GM18498 (cell line): Measurements from ENCODE around the gene FUZ.
"Not testable (repeated sequence)": the region's sequence is repeated elsewhere in the genome, so short reads cannot be mapped to it uniquely, and the experiment has no call there.

Experiments used
- ATAC-seq: cut with Tn5 transposase; IDR thresholded peaks from one replicate; pipeline ENCODE4 v1.9.1; 2021; ENCODE audit warnings: mild to moderate bottlenecking, moderate library complexity; ENCODE audit not compliant: unreplicated experiment

FUZ gene

DNA sequence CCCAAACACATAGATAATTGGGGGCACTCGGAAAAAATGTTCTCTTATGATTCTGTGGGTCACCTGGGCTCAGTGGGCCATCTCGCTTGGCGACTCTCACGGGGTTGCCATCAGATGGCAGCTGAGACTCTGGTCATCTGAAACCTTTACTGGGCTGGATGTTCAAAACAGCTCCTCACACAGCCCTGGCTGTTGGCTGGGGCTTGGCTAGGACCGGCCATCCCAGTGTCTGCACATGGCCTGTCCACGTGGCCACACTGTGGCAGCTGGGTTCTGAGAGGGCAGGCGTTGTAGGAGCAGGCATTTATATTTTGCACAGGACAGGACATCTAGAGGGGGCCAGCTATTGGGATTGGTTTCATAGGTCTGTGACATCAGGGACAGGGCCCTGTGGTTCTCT is 20.5 kb upstream of the FUZ start:
- ATAC-seq, result no peak

DNA sequence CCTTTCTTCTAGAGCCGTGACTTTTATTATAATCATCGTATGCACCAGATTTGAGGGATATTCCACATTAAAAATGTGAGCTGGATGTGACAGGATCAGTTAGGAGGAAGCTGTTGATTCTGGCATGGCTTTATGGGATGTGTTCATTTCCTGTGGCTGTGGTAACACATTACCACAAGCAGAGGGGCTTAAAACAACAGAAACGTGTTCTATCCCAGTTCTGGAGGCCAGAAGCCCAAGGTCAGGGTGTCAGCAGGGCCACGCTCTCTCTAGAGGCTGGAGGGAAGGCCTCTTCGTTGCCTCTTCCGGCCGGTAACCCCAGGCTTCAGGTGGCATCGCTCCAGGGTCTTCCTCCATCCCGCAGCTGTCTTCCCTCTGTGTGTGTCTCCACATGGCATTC is 19.5 kb upstream of the FUZ start:
- no peak for ATAC-seq

DNA sequence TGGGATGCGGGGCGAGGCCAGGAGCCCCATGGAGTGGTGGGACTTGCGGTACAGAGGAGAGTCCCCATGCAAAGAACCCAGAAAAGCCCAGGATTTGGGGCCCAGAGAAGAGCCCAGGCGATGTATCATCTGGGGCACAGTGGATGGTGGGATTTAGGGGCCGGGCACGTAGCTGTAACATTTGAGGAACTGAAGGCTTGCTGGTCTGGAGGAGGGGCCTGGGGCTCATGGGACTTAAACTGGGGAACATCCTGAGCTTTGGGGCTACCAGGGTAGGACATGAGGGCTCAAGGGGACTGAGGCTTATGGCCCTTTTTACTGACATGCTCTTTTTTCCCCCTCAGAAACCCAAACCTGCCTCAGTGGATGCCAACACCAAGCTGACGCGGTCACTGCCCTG is 18.5 kb upstream of the FUZ start:
- no peak for ATAC-seq

DNA sequence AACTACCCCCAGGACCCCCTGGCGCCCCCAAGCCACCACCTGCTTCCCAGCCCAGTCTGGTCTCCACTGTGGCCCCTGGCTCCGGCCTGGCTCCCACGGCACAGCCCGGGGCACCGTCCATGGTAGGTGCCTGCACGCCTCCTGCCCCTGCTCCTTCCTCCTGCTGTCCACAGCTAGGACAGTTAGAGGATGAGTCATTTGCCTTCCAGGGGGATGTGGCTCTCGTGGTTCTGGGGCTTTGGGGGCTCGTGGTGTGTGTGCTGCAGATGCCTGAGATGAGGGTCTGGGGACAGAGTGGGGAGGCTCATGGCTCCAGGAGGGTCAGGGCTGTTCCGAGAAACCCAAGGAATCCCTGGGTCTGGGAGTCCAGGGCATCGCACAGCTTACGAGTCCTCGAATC is 17.7 kb upstream of the FUZ start:
- ATAC-seq, result no peak

GRCh38 chr19:49829721-49830120 is 16.6 kb upstream of the FUZ start:
- ATAC-seq, result no peak

DNA sequence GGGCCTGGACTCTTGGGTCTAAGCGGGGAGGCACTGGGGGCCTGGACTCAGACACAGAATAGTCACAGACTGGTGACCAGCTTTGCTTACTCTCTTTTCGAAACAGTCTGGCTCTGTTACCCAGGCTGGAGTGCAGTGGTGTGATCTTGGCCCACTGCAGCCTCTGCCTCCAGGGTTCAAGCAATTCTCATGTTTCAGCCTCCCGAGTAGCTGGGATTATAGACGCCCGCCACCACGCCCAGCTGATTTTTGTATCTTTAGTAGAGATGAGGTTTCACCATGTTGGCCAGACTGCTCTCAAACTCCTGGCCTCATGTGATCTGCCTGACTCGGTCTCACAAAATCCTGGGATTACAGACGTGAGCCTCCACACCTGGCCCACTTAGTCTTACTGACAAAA is 16.1 kb upstream of the FUZ start:
- no peak for ATAC-seq

DNA sequence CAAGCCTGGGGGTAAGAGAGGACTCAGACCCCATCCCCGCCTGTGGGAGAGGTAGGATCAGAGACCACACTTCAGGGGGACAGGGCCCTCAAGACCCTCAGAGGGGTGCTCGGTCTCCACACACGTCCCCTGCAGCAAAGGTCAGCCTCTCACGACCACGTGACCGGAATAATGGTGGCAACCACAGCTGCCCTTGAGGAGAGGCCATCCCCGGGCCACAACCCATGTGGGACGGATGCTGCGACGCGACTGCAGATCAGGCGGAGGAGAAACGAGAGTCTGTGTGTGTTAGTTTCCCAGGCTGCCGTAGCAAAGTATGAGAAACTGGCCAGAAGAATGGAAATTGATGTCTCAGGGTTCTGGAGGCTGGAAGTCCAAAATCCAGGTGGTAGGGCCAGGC is 13.9 kb upstream of the FUZ start:
- ATAC-seq, result no peak

DNA sequence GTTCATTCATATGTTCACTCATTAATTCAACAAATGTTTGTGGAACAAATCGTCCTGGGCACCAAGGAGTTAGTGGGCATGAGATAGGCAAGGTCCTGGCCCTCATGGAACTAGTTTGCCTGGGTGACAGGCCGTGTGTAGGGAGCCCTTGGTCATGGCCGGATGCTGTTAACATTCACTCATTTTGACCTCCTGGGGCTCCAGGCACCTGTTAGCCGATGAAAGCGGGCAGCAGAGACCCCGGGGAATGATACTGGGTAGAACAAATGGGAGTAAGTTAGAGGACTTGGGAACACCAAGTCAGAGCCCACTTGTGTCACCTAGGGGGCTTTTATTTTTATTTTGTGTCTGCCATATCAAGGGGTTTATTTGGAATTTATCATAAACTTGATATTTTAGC is 11.6 kb upstream of the FUZ start:
- no peak for ATAC-seq

DNA sequence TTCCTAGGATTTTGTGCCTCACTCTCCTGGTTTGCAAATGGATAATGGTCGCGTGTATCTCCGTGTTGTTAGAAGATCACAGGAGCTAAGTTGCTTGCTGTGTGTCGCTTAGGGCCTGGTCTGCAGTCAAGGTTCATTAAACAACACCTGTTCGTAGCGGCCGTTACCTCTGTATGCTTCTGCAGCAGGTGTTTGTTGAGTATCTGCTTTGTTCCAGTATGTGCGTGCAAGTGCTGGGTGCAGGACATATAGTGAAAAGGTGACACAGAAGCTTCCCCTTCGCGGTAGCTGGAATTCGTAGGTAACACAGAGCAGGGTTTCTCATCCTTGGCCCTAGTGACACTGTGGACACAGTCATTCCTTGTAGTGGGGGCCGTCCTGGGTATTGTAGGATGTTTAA is 10.4 kb upstream of the FUZ start:
- ATAC-seq, result no peak

DNA sequence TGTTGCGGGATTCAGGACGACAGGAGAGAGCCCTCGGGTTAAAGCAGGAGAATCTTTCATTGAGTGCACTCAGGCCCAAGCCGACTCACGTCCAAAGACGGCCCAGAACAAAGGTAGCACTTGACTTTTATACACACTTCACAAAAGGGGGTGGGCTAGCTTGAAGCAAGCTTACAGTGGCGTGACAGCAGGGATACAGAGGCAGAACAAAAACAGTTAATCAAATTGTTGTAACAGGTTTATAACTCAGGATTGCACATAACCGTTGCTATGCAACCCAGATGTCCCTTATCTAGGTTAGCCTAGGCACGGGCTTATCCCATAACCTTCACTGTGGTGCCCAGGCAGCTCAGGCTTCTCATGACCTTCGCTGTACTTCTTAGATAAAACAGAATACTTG is 7.0 kb upstream of the FUZ start:
- ATAC-seq, result no peak

DNA sequence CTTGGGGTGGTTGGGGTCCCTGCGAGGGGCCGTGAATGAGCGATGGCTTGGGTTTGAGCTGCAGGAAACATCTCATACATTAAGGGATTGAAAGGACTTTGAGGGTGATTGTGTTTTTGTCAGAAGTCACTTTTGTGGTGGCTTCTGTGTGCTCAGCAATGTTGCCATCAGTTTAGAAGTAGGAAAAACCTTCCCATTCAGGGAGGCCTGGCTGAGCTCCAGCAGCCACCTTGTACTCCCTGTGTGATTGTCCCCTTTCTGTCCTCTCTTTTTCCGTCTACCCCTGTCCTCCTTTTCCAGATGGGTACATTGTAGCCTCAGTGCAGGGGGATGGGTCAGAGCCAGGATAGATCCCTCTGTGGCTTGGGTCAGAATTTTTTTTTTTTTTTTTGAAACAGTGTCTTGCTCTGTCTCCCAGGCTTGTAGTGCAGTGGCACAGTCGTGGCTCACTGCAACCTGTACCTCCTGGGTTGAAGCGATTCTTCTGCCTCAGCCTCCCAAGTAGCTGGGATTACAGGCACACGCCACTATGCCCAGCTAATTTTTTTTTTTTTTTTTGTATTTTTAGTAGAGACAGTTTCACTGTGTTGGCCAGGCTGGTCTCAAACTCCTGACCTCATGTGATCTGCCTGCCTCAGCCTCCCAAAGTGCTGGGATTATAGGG is 6.5 kb upstream of the FUZ start:
- not testable (repeated sequence) for ATAC-seq

- ATAC-seq, result no peak
Measured at GRCh38 chr19:49818649-49819370, 5.7 kb upstream of the FUZ start.

DNA sequence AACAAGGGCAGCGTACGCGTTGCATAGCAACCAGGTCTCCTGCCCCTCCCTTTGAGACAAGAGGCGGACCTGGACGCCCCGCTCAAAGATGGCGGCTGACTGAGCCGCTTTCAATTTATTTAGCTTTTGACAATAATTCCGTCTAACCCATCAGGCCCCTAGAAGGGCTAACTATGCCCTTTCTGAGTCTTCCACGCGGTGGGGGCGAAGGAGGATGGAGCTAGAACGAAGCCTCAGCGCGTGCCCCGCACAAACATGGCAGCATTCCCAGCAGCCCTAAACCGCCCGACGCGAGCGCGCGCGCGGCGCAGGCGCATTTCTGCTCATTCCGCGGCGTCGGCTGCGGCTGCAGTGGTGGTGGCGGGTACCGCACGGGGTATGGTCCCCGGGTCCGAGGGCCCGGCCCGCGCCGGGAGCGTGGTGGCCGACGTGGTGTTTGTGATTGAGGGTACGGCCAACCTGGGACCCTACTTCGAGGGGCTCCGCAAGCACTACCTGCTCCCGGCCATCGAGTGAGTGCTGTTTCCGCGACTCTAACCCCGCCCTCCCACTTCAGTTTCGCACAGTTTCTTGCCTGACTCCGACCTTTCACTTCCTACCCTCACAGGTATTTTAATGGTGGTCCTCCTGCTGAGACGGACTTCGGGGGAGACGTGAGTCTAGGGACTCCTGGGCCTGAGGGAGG is 5.0 kb upstream of the FUZ start, which contains the start of gene MED25:
Gene MED25 (plus strand): TSS at position 326 of the 685 bp plus-strand sequence. CDS start 53 bp downstream, at position 379.
- ATAC-seq, result peak; percentile 67

- no peak for ATAC-seq
Measured at GRCh38 chr19:49816590-49816989, 3.5 kb upstream of the FUZ start.

DNA sequence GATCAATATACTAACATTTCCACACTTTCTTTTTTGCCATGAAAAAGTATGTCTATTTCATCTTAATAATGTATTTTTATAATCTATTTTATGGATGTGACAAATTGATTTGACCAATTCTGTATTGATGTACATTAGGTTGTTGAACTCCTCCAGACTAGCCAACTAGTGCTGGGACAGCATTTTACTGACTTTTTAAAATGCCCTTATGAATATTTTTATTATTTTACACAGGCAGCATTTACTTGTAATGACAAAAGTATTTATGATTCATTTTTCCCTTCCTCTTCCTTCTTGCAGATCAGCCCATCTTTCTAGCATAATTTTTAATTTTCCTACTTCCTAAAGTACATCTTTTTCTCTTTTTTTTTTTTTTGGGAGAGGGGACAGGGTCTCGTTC is 918 bp upstream of the FUZ start:
- no peak for ATAC-seq

GRCh38 chr19:49812452-49812996 is 568 bp downstream of the FUZ start:
- no peak for ATAC-seq

DNA sequence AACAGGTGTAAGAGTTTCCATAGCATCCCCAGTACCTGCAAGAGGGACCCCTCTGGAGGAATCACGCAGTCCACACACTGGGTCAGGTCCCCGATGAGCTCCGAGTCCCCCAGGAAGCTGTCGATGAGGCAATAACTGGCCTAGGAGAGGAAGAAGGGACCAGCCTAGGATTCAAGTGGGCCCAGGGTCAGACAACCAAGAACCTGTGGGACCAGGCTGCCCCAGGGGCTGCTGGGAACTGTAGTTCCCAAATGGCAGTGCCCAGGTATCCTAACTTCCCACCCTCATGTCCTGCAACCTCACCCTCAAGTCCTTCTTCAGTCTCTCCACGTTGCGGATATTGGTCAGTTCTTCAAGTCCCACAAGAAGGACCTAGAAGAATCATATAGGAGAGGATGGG is 1.8 kb downstream of the FUZ start:
- no peak for ATAC-seq

GRCh38 chr19:49809941-49810389 is 3.1 kb downstream of the FUZ start:
- no peak for ATAC-seq

- no peak for ATAC-seq
Measured at GRCh38 chr19:49809160-49809940, 3.7 kb downstream of the FUZ start.

DNA sequence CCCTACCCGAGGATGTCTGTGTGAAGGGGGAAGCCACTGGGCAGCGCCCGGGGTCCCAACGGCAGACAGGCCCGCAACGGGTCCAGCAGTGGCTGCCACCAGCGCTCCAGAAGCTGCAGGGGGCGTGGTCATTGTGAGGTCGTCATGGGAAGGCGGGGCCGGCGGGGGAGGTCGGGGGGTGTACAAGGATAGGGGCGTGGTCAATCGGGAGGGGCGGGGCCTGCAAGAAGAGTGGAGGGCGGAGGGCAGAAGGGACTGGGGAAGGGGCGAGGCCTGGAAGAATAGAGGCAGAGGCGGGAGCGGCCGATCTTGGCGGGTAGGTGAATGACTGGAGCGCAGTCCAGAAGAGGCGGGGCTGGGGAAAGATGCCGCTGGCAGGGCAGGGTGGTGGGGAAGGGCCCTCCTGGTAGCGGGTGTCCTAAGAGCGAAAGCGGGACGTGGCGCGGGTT is 4.4 kb downstream of the FUZ start:
- ATAC-seq, result no peak
